Measurements from ENCODE around the gene PACRG.
"Not testable (repeated sequence)": the region's sequence is repeated elsewhere in the genome, so short reads cannot be mapped to it uniquely, and the experiment has no call there.

Gene PACRG

DNA sequence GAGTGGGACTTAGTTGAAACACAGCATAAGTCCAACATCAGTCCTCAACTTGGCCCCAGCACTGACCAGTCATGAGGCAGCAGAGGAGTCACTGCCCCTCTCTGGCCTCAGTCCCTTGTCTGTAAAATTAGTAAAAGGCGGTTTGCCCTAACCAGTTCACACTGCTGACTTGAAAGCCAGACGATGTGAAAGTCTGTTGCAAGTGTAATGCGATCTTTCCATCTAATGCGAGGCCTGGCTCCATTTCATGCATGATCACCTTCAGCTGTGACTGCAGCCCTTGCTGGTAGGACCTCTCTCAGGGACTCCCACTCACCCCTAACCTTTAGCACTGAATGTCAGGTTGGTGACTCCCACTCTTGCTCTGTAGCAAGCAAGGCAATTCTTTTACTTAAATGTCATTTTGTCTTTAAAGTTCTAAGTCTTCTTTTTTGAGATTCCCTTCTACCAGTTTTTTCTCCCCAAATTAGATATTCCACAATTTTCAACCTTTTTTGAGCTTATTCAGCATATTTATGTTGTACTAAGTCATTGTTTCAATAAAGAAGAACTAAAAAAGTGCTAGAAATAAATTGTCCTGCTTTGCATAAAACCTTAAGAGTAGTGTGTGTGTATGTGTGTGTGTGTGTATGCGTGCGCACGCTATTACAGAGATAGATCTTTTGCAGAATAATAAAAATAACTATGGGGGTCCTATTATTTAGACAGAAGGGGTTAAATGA is 245.5 kb downstream of the PACRG start:
- no peaks in the 10 kb centered on the region for H3K9me3 ChIP-seq (ENCODE audit: control insufficient read depth, insufficient read depth, low read length)
- no peaks in the 10 kb centered on the region for H3K36me3 ChIP-seq (ENCODE audit: insufficient read depth, low read length)
- H3K9ac ChIP-seq (ENCODE audit: low read depth, low read length): no peak overlapping the region
- H3K4me1 ChIP-seq (ENCODE audit: insufficient read depth, low read length): no peaks in the 10 kb centered on the region

DNA sequence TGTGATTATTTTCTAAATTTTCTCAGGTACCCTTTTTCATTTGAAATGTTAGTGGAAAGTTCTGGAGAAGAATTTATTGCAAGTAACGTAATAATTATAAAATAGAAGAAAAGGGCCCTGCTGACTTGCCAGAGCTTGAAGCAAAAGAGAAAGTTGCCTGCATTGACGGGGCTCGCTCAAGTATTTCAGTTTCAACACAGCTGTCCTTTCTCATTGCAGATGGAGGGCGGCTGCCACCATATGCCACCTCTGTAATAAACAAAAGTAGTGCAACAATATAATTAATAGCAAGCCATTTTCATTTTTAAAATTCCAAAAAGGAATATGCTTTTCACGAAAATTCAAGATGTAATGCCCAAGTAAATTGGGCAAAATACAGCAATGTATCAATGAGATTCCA is 246.2 kb downstream of the PACRG start:
- Histone ChIP-seq H3K4me1 (ENCODE audit: insufficient read depth, low read length) (no peaks in the 10 kb centered on the region), H3K36me3 (ENCODE audit: insufficient read depth, low read length) (no peaks in the 10 kb centered on the region), H3K9ac (ENCODE audit: low read depth, low read length) (no peak overlapping the region), H3K9me3 (ENCODE audit: control insufficient read depth, insufficient read depth, low read length) (no peaks in the 10 kb centered on the region)

GRCh38 chr6:162974685-162975084 is 246.9 kb downstream of the PACRG start:
- no peaks in the 10 kb centered on the region for H3K9me3 ChIP-seq (ENCODE audit: control insufficient read depth, insufficient read depth, low read length)
- no peak overlapping the region for H3K9ac ChIP-seq (ENCODE audit: low read depth, low read length)
- no peaks in the 10 kb centered on the region for H3K4me1 ChIP-seq (ENCODE audit: insufficient read depth, low read length)
- no peaks in the 10 kb centered on the region for H3K36me3 ChIP-seq (ENCODE audit: insufficient read depth, low read length)

GRCh38 chr6:162976141-162976540 is 248.4 kb downstream of the PACRG start:
- Histone ChIP-seq H3K9me3 (ENCODE audit: control insufficient read depth, insufficient read depth, low read length) (no peaks in the 10 kb centered on the region), H3K4me1 (ENCODE audit: insufficient read depth, low read length) (no peaks in the 10 kb centered on the region), H3K36me3 (ENCODE audit: insufficient read depth, low read length) (no peaks in the 10 kb centered on the region), H3K9ac (ENCODE audit: low read depth, low read length) (no peak overlapping the region)

- not testable (repeated sequence) for H3K9me3 ChIP-seq (ENCODE audit: control insufficient read depth, insufficient read depth, low read length); H3K36me3 ChIP-seq (ENCODE audit: insufficient read depth, low read length); H3K4me1 ChIP-seq (ENCODE audit: insufficient read depth, low read length); H3K9ac ChIP-seq (ENCODE audit: low read depth, low read length)
Measured at GRCh38 chr6:162983234-162983633, 255.5 kb downstream of the PACRG start.

DNA sequence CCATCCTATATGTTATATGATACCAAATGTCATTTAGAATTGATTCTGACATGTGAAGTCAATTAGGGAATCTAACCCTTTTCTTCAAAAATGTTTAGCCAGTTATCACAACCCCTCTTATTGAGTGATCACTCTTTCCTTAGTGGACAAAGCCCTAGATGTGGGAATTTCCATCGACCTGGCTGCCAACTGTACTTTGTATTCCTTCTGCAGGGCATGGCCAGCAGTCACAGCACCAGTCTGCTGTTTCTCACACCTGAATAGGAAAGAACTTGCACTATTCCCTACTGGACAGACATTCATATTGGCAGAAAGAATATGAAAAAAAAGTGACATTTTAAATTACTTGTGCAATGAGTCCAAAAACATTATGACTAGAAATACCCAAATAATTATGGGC is 271.0 kb downstream of the PACRG start:
- Histone ChIP-seq H3K36me3 (ENCODE audit: insufficient read depth, low read length) (no peaks in the 10 kb centered on the region), H3K9ac (ENCODE audit: low read depth, low read length) (no peak overlapping the region), H3K9me3 (ENCODE audit: control insufficient read depth, insufficient read depth, low read length) (no peaks in the 10 kb centered on the region), H3K4me1 (ENCODE audit: insufficient read depth, low read length) (no peaks in the 10 kb centered on the region)

- H3K36me3 ChIP-seq (ENCODE audit: insufficient read depth, low read length): no peaks in the 10 kb centered on the region
- no peaks in the 10 kb centered on the region for H3K9me3 ChIP-seq (ENCODE audit: control insufficient read depth, insufficient read depth, low read length)
- H3K4me1 ChIP-seq (ENCODE audit: insufficient read depth, low read length): no peaks in the 10 kb centered on the region
- H3K9ac ChIP-seq (ENCODE audit: low read depth, low read length): no peak overlapping the region
Measured at GRCh38 chr6:162999575-163000285, 272.0 kb downstream of the PACRG start.

- no peaks in the 10 kb centered on the region for H3K4me1 ChIP-seq (ENCODE audit: insufficient read depth, low read length)
- H3K36me3 ChIP-seq (ENCODE audit: insufficient read depth, low read length): no peaks in the 10 kb centered on the region
- H3K9ac ChIP-seq (ENCODE audit: low read depth, low read length): no peak overlapping the region
- no peaks in the 10 kb centered on the region for H3K9me3 ChIP-seq (ENCODE audit: control insufficient read depth, insufficient read depth, low read length)
Measured at GRCh38 chr6:163001330-163001729, 273.6 kb downstream of the PACRG start.

DNA sequence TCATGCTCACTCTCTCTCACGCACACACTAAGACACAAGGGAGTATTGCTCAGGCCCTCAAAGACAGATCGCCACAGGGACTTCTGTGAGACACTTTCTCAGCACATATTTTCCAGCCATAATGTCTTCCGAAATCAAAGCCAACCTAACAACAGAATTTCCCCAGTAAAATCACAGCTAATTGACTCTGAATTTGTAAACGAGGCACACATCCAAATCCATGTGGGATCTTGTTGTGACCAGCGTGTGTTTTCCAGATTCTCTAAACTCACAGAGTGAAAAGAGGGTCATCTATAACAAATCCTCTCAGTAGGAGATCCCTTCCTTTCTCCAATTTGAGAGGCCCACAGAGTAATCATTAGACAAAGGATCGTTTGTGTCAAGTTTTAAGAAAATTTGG is 280.4 kb downstream of the PACRG start:
- H3K9me3 ChIP-seq (ENCODE audit: control insufficient read depth, insufficient read depth, low read length): no peaks in the 10 kb centered on the region
- no peak overlapping the region for H3K9ac ChIP-seq (ENCODE audit: low read depth, low read length)
- H3K36me3 ChIP-seq (ENCODE audit: insufficient read depth, low read length): no peaks in the 10 kb centered on the region
- H3K4me1 ChIP-seq (ENCODE audit: insufficient read depth, low read length): no peaks in the 10 kb centered on the region

GRCh38 chr6:163008626-163009025 is 280.9 kb downstream of the PACRG start:
- Histone ChIP-seq H3K9me3 (ENCODE audit: control insufficient read depth, insufficient read depth, low read length) (no peaks in the 10 kb centered on the region), H3K9ac (ENCODE audit: low read depth, low read length) (no peak overlapping the region), H3K4me1 (ENCODE audit: insufficient read depth, low read length) (no peaks in the 10 kb centered on the region), H3K36me3 (ENCODE audit: insufficient read depth, low read length) (no peaks in the 10 kb centered on the region)

- Histone ChIP-seq H3K4me1 (ENCODE audit: insufficient read depth, low read length) (no peaks in the 10 kb centered on the region), H3K9ac (ENCODE audit: low read depth, low read length) (no peak overlapping the region), H3K36me3 (ENCODE audit: insufficient read depth, low read length) (no peaks in the 10 kb centered on the region), H3K9me3 (ENCODE audit: control insufficient read depth, insufficient read depth, low read length) (no peaks in the 10 kb centered on the region)
Measured at GRCh38 chr6:163010145-163010544, 282.4 kb downstream of the PACRG start.

DNA sequence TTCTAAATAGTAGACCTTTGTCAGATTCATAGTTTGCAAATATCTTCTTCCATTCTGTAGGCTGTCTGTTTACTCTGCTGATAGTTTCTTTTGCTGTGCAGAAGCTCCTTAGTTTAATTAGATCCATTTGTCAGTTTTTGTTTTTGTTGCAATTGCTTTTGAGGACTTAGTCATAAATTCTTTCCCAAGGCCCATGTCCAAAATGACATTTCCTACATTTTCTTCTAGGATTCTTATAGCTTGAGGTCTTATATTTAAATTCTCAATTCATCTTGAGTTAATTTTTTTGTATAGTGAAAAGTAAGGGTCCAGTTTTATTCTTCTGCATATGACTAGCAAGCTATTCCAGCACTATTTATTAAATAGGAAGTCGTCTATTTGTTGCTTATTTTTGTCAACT is 287.0 kb downstream of the PACRG start:
- Histone ChIP-seq H3K4me1 (ENCODE audit: insufficient read depth, low read length) (no peaks in the 10 kb centered on the region), H3K36me3 (ENCODE audit: insufficient read depth, low read length) (no peaks in the 10 kb centered on the region), H3K9ac (ENCODE audit: low read depth, low read length) (no peak overlapping the region), H3K9me3 (ENCODE audit: control insufficient read depth, insufficient read depth, low read length) (no peaks in the 10 kb centered on the region)

DNA sequence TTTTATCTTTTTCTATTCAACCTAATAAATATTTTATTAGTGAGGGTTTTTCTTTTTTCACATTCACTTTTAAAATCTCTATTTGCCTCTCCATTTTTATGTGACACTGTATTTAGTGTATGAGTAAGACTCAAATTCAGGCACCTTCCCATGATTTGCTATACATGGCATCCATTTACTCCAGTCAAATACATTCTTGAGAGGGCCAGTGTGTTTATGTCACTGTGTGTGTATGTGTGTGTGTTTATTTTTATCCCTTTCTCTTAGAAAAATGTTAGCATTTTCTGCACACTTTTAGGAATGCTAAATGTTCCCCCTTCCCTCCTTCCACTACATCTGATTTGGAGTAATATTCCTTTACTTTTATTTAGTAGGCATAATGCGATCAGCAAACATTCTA is 290.0 kb downstream of the PACRG start:
- Histone ChIP-seq H3K36me3 (ENCODE audit: insufficient read depth, low read length) (no peaks in the 10 kb centered on the region), H3K9me3 (ENCODE audit: control insufficient read depth, insufficient read depth, low read length) (no peaks in the 10 kb centered on the region)

GRCh38 chr6:163019926-163020325 is 292.2 kb downstream of the PACRG start:
- Histone ChIP-seq H3K9me3 (ENCODE audit: control insufficient read depth, insufficient read depth, low read length) (no peaks in the 10 kb centered on the region; the same call in 1 of the 2 replicates), H3K4me1 (ENCODE audit: insufficient read depth, low read length) (no peaks in the 10 kb centered on the region), H3K36me3 (ENCODE audit: insufficient read depth, low read length) (no peaks in the 10 kb centered on the region), H3K9ac (ENCODE audit: low read depth, low read length) (no peak overlapping the region)

More for the DNA sequence above, 290.0 kb downstream of the PACRG start:
- Histone ChIP-seq H3K9ac (ENCODE audit: low read depth, low read length) (no peak overlapping the region), H3K4me1 (ENCODE audit: insufficient read depth, low read length) (no peaks in the 10 kb centered on the region)

DNA sequence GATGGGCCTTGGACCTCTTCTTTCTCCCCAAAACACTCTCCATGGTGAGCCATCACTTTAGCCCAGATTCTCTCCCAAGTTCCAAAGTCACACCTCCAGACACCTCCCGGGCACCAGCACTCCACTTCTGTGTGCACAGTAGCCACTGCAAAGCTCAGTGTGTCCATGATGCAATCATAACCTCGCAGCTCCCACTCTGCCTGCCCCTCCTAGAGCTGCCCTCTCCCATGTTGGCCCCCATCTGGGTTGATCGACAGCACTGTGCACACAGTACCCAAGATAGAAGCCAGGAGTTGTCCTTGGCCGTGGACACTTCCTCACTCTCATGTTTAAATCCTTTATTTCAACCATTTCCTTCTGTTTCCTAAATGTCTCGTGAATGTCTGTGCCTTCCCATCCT is 293.3 kb downstream of the PACRG start:
- H3K4me1 ChIP-seq (ENCODE audit: insufficient read depth, low read length): no peaks in the 10 kb centered on the region
- no peaks in the 10 kb centered on the region; the same call in 1 of the 2 replicates for H3K9me3 ChIP-seq (ENCODE audit: control insufficient read depth, insufficient read depth, low read length)
- H3K9ac ChIP-seq (ENCODE audit: low read depth, low read length): no peak overlapping the region
- no peaks in the 10 kb centered on the region for H3K36me3 ChIP-seq (ENCODE audit: insufficient read depth, low read length)

Data from ES-I3 (cell line).